ENCODE results near the gene ZNF654.
"Not testable (repeated sequence)": the region's sequence is repeated elsewhere in the genome, so short reads cannot be mapped to it uniquely, and the experiment has no call there.

The ZNF654 gene

GRCh38 chr3:88113311-88114162 lies 54.5 kb downstream of the ZNF654 start:
- H3K4me3 ChIP-seq (replicated peaks; ENCODE audit: low read depth, low read length): no peak overlapping the region
- TF ChIP-seq CTCF (IDR thresholded peaks at IDR 0.05; ENCODE audit: low read length, missing control alignments): peak; percentile 78
- peak; percentile 84 for DNase-seq (ENCODE audit: low read depth)

DNA sequence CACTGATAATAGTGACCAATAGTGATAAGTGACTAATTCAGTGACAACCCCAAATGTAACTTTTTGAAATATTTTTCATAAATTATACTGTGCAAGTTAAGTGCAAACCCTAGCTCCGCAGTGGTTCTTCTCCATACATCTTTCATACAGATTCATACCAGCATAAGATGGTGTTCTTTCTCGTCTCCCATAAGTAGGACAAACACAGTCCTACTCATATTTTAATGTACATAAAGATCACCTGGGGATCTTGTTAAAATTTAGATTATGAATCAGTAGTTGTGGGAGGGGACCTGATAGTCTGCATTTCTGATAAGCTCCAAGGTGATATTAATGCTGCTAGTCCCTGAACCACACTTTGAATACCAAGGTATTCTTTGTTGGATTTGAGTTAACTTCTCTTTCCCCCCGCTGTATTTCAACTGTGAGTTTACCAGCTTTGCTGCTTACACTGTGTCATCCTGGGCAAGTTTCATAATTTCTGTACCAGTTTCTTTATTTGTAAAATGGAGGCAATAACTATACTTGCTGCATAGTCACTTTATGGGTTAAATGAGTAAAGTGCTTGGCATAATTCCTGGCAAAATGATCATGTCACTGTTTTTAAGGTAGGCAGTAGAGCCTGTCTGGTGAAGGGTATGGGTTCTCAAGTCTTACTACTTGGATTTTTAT lies 56.0 kb downstream of the ZNF654 start:
- H3K4me3 ChIP-seq (replicated peaks; ENCODE audit: low read depth, low read length): no peak overlapping the region
- DNase-seq (ENCODE audit: low read depth): no peak
- no peak for TF ChIP-seq CTCF (IDR thresholded peaks at IDR 0.05; ENCODE audit: low read length, missing control alignments)

GRCh38 chr3:88117683-88118082 lies 58.6 kb downstream of the ZNF654 start:
- TF ChIP-seq CTCF (IDR thresholded peaks at IDR 0.05; ENCODE audit: low read length, missing control alignments): no peak
- H3K4me3 ChIP-seq (replicated peaks; ENCODE audit: low read depth, low read length): no peak overlapping the region
- no peak for DNase-seq (ENCODE audit: low read depth)

DNA sequence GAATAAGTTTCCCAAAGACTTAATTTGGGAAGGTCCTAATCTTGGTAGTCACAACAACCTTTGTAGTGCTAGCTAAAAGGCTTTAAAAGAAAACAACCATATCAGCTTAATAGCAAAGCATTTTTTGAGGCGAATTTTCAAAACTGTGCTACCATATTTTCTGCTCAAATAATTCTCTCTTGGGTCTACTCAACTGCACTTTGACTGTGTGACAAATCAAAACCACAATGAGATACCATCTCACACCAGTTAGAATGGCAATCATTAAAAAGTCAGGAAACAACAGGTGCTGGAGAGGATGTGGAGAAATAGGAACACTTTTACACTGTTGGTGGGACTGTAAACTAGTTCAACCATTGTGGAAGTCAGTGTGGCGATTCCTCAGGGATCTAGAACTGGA lies 59.5 kb downstream of the ZNF654 start:
- not testable (repeated sequence) for DNase-seq (ENCODE audit: low read depth); H3K4me3 ChIP-seq (replicated peaks; ENCODE audit: low read depth, low read length)

- no peak for DNase-seq (ENCODE audit: low read depth)
- no peak overlapping the region for H3K4me3 ChIP-seq (replicated peaks; ENCODE audit: low read depth, low read length)
- TF ChIP-seq CTCF (IDR thresholded peaks at IDR 0.05; ENCODE audit: low read length, missing control alignments): no peak
These were observed 64.5 kb downstream of the ZNF654 start for GRCh38 chr3:88123526-88123925.

DNA sequence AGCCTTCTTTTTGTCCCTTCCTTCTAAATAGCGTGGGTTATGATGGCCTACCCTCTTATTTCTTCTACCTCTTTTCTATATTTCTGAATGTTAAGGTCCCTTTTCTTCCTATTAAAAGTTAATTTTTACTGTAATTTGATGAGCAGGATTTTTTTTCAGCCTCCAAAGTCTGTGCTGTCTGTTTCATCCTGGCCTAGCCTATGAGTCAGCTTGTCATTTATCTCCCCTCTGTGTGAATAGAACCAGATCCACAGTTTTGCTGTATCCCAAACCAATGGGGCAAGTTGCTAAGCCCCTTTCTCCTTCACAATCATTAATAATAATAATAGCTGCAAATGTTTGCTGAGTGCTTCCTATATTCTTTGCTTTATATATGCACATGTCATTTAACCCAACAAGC lies 72.6 kb downstream of the ZNF654 start:
- no peak for DNase-seq (ENCODE audit: low read depth)
- no peak for TF ChIP-seq CTCF (IDR thresholded peaks at IDR 0.05; ENCODE audit: low read length, missing control alignments)
- no peak overlapping the region for H3K4me3 ChIP-seq (replicated peaks; ENCODE audit: low read depth, low read length)

GRCh38 chr3:88132894-88133293 lies 73.8 kb downstream of the ZNF654 start:
- TF ChIP-seq CTCF (IDR thresholded peaks at IDR 0.05; ENCODE audit: low read length, missing control alignments): no peak
- DNase-seq (ENCODE audit: low read depth): no peak
- no peak overlapping the region for H3K4me3 ChIP-seq (replicated peaks; ENCODE audit: low read depth, low read length)

Data from fibroblast of pulmonary artery (primary cell).